GM12875 (cell line): Measurements from ENCODE around the gene PTEN.

Experiments
- H3K4me3 ChIP-seq: one replicate; pipeline ENCODE4 v1.5.1; 2011; ENCODE audit warnings: low read depth, low read length, control low read depth
- TF ChIP-seq, protein P1 (sequence below): IDR thresholded peaks from 2 replicates; pipeline ENCODE4 v1.5.1; 2011; ENCODE audit warnings: low read depth, mild to moderate bottlenecking, control low read depth, inconsistent platforms, low read length, moderate library complexity, borderline replicate concordance; ENCODE audit not compliant: insufficient read depth

PTEN gene

DNA sequence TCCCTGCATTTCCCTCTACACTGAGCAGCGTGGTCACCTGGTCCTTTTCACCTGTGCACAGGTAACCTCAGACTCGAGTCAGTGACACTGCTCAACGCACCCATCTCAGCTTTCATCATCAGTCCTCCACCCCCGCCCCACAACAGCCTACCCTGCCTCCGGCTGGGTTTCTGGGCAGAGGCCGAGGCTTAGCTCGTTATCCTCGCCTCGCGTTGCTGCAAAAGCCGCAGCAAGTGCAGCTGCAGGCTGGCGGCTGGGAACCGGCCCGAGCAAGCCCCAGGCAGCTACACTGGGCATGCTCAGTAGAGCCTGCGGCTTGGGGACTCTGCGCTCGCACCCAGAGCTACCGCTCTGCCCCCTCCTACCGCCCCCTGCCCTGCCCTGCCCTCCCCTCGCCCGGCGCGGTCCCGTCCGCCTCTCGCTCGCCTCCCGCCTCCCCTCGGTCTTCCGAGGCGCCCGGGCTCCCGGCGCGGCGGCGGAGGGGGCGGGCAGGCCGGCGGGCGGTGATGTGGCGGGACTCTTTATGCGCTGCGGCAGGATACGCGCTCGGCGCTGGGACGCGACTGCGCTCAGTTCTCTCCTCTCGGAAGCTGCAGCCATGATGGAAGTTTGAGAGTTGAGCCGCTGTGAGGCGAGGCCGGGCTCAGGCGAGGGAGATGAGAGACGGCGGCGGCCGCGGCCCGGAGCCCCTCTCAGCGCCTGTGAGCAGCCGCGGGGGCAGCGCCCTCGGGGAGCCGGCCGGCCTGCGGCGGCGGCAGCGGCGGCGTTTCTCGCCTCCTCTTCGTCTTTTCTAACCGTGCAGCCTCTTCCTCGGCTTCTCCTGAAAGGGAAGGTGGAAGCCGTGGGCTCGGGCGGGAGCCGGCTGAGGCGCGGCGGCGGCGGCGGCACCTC lies at the start of gene PTEN, which contains the start of gene KLLN:
Gene PTEN (plus strand): TSS at position 573 of the 891 bp plus-strand sequence. CDS start 845 bp downstream, outside the sequence.
Gene KLLN (minus strand): TSS at position 481 of the 891 bp plus-strand sequence. CDS start 1,046 bp downstream, outside the sequence.
- peak within 1 kb of the TSS; percentile 95 for H3K4me3 ChIP-seq
- TF ChIP-seq, protein P1, sequence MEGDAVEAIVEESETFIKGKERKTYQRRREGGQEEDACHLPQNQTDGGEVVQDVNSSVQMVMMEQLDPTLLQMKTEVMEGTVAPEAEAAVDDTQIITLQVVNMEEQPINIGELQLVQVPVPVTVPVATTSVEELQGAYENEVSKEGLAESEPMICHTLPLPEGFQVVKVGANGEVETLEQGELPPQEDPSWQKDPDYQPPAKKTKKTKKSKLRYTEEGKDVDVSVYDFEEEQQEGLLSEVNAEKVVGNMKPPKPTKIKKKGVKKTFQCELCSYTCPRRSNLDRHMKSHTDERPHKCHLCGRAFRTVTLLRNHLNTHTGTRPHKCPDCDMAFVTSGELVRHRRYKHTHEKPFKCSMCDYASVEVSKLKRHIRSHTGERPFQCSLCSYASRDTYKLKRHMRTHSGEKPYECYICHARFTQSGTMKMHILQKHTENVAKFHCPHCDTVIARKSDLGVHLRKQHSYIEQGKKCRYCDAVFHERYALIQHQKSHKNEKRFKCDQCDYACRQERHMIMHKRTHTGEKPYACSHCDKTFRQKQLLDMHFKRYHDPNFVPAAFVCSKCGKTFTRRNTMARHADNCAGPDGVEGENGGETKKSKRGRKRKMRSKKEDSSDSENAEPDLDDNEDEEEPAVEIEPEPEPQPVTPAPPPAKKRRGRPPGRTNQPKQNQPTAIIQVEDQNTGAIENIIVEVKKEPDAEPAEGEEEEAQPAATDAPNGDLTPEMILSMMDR, result no peak

- H3K4me3 ChIP-seq, result no peak overlapping the region
- TF ChIP-seq, protein P1, result no peak
Measured at GRCh38 chr10:87816163-87816897, 47.1 kb upstream of the PTEN start.

- TF ChIP-seq, protein P1, result no peak
- peak overlapping the region; percentile 78 for H3K4me3 ChIP-seq
Measured at GRCh38 chr10:87816898-87817608, 46.4 kb upstream of the PTEN start.

DNA sequence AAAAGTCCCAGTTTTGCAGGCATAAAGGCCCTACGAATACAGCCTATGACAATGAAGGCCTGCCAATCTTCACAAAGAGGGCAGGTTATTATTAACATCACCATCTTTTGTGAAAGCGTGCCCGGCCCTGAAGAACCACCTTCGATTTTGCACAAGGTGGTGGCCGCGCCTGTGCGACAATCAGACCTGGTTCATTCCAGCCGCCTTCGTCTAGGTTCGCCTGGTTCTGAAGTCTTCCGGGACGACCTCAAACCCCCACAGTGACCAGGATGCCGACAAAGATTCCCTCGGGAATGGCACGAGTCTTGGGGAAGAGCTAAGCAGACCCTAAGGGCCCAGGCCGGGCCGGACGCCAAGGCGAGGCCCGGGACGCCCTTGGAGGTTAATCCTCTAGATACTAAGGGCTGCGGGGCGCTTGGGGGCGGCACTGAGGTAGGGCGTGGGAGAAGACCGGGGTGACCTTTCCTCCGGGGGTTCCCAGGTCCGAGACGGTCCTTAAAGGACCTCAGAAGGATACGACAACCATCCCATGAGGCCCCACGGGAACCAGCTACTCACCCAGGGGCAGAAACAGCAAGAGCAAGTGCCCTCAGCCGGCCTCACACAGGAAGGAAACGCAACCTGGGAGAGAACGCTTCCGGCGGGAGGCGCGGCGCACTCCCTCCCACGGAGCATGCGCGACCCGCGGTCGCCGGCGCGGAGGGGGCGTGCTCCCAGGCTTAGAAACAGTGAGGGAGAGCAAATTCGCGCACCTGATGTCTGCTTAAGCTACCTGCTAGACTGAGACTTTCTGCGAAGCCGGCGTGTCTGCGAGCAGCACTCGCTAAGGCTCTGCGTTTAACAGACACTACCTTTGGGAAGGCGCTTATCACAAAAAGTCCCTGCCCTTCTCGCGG lies 45.6 kb upstream of the PTEN start, which contains the start of gene ATAD1:
Gene ATAD1 (minus strand): TSS at position 618 of the 896 bp plus-strand sequence. CDS start 3,627 bp downstream, outside the sequence.
- TF ChIP-seq, protein P1, result peak; percentile 26; the same call in 1 of the 2 replicates
- peak within 1 kb of the TSS; percentile 78 for H3K4me3 ChIP-seq

- TF ChIP-seq, protein P1, result 0 out of 2 replicates have a peak, but pooled peaks have one; percentile 6
- H3K4me3 ChIP-seq, result peak overlapping the region; percentile 78
Measured at GRCh38 chr10:87818505-87819288, 44.7 kb upstream of the PTEN start.
